PC-9 (cell line): ENCODE measurements around the gene HAUS3.
"Not testable (repeated sequence)": the region's sequence is repeated elsewhere in the genome, so short reads cannot be mapped to it uniquely, and the experiment has no call there.

Experiments used
- CTCF ChIP-seq: fragments of 200-600 bp; sonication (generic); conservative IDR thresholded peaks from 2 replicates; pipeline ENCODE4 v1.6.1; 2017; ENCODE audit warnings: mixed run types, antibody characterized with exemption, mild to moderate bottlenecking, moderate library complexity
- EZH2 ChIP-seq: fragments of 200-600 bp; sonication (generic); IDR thresholded peaks from 2 replicates; pipeline ENCODE4 v1.8.0; 2017; ENCODE audit warnings: antibody characterized with exemption, low read depth

- not testable (repeated sequence) for TF ChIP-seq CTCF, EZH2
These were observed 20.5 kb downstream of the HAUS3 start for GRCh38 chr4:2221378-2221777.
